GM19193 (cell line): ENCODE results near the gene COL4A1.

ENCODE experiments used
- POLR2A ChIP-seq: IDR thresholded peaks from 4 replicates; pipeline ENCODE4 v1.6.1; 2011; ENCODE audit not compliant: insufficient read depth, insufficient read length; ENCODE audit errors: extremely low read depth

Gene COL4A1

GRCh38 chr13:110306960-110307766 is at the start of gene COL4A1, which contains the start of gene COL4A2:
COL4A1 (minus strand) TSS chr13:110307157; CDS start chr13:110307027, 130 bp downstream.
COL4A2 (plus strand) TSS chr13:110307284; CDS start chr13:110307904, 620 bp downstream.
- TF ChIP-seq POLR2A: no peak

DNA sequence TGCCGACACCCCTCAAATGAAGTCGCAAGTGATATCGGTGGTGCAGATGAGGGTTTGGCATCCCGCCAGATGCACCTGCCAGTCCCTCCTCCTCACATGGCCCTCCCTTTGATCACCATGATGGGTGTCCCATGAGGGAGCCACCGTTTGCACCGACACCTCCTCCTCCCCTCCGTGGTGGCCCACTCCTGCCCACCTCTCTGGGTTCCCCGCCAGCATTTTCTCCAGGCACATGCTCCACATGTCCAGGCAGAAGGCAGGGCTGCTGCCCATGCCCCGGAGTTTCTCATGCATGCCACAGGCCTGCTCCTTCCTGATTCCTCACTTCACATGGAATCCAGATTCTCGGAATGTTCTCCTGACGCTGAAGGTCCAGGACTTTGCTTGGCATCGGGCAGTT is 49.4 kb upstream of the COL4A1 start:
- no peak for TF ChIP-seq POLR2A

- no peak for TF ChIP-seq POLR2A
Measured at GRCh38 chr13:110354715-110355473, 47.9 kb upstream of the COL4A1 start.

GRCh38 chr13:110354123-110354627 is 47.2 kb upstream of the COL4A1 start:
- TF ChIP-seq POLR2A: no peak

GRCh38 chr13:110353339-110353977 is 46.5 kb upstream of the COL4A1 start:
- no peak for TF ChIP-seq POLR2A

DNA sequence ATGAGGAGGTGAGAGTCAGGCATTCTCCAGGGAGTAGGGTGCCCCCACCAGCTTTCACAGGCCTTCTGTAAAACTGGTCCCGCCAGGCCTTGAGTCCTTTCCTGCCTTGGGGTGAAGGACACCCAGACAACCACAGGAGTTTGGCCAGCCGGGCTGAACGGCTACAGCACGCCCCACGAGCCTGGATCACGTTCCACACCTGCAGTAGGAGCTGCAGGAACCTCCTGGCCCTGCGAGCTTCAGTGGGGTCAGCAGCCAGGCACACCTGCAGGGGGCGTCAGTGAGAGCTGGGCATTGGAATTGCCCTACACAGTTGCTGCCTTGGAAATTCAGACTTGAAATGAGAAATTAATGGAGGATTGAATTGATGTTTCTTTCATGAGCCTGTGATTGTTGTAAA is 45.8 kb upstream of the COL4A1 start:
- TF ChIP-seq POLR2A: no peak

GRCh38 chr13:110351636-110352420 is 44.9 kb upstream of the COL4A1 start:
- no peak for TF ChIP-seq POLR2A

GRCh38 chr13:110350509-110350908 is 43.6 kb upstream of the COL4A1 start:
- TF ChIP-seq POLR2A: no peak

DNA sequence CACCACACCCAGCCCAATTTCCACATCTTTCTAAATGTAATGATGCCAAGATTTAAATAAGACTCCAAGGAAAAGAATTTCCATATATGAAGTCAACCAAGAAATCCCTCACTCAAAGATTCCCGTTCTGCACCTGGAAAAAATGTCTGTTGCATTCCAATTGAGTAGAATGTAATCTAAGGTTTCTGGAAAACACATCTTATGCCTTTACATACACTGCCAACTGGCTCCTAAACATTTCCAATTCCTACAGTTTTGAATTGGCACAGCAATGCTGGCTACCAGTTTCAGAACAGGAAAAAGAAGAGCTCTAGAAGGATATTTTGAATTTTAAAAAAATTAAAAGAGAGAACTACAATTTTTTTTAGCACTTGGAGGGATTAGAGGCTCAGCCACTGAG is 43.1 kb upstream of the COL4A1 start:
- no peak for TF ChIP-seq POLR2A

DNA sequence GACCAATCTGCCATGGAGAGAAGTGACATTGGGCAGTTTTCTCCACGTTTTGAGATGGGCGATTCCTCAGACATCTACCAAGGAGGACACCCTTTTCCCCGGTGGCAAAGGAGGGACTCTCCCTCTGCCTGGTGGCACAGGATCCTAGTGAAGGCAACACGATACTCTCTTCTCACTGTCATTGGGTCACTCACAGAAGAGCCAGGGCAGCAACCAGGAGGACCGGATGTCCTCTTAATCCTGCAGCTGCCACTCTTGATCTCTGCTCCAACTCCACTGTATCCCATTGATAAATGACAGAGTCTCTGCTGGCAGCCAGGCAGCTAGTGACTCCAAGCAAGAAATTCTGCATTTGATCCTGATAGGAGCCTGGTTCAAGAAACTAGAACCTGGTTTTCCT is 42.3 kb upstream of the COL4A1 start:
- no peak for TF ChIP-seq POLR2A

- TF ChIP-seq POLR2A: no peak
Measured at GRCh38 chr13:110348309-110349105, 41.5 kb upstream of the COL4A1 start.

- no peak for TF ChIP-seq POLR2A
Measured at GRCh38 chr13:110347535-110348308, 40.8 kb upstream of the COL4A1 start.

DNA sequence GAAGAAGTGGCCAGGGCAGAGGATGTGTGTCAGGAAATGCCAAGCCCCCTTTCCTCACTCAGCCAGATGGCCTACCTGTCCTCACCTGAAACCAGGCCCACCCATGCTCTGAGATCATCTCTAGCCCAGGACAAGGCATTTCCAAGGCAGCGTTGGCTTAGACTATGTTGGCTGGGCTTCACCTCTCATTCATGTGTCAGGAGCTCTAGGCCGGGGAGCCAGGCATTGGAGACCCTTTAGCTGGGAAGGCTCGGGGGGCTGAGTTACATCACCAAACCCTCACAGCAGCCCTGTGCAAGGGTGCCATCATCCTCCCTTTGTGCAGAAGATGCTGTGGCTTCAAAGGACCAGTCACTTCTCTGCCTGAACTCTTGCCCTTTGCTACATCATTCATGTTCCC is 40.1 kb upstream of the COL4A1 start:
- TF ChIP-seq POLR2A: no peak

DNA sequence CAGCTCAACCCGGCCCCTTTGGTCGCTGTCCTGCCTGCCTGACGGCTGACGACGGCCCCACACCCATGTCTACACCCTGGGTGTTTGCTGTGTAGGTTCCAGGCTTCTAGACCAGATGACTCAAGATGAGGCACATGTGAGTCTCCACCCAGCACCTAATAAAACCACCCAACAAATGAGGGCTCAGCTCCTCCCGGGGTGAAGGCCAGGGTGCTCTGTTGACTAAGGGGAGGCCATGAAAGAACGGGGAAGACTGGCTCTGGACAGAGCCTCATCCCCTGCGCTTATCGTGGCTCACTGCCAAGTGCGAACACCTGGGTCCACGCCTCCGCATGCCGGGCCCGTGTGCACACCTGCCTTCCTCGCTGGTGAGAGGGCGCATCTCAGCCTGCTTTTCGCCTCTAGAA is 39.7 kb upstream of the COL4A1 start:
- TF ChIP-seq POLR2A: no peak

GRCh38 chr13:110345701-110346100 is 38.7 kb upstream of the COL4A1 start:
- no peak for TF ChIP-seq POLR2A
